Activated CD4-positive, alpha-beta T cell treated with anti-CD3 and anti-CD28 coated beads for 4 hours (primary cell): ENCODE measurements around the gene TOMM70.
A peak's percentile ranks its signal among the peaks of the same experiment; 100 is the strongest.
"Not testable (repeated sequence)": the region's sequence is repeated elsewhere in the genome, so short reads cannot be mapped to it uniquely, and the experiment has no call there.

Experiments
- DNase-seq, 2 donors: peaks; one replicate each; pipeline ENCODE4 v3.0.0-alpha.2; 2020

Gene TOMM70

DNA sequence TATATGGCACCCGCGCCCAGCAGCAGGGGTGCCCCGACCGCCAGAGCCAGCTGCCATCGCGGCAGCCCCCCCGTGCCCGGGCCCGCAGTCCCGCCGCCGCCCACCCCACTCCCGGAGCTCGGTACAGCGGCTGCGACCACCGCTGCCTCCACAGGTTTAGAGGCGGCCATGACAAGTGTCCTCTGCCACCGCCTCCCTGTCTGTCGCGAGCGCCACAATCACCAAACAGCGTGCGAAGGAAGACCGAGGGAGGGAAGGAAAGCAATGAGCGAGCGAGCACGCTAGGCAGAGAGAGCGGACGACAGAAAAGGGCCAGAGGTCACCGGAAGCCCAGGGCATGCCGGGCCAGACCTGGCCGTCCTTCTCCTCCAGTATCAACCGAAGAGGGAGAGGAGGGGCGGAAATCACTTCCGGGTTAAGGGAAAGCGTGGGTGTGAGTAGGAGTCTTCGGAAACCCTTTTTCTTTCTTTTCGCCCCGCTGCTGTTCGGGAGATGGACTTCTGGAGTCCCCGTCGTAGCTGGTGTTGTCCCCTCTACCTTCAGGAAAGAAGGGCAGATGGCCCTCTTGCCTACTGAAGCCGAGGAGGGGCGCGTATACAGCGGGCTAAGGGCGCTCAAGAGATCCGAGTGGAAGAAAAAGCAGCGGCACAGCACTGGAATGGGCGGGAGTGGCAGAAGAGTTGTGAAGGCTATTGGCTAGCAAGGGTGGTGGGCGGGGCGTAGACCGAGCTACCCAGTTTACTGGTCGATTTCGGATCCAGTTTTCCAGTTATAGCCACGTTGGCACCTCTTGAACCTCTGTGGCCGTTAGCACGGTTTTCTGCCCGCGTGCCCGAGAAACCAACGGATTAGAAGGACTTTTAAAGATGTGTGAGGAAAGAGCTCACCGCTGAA, at the start of gene TOMM70, which contains the start of gene LNP1:
TOMM70 (minus strand) TSS at position 310 of the 894 bp plus-strand sequence; CDS start at position 170, 140 bp downstream.
LNP1 (plus strand) TSS at position 760 of the 894 bp plus-strand sequence. CDS start 28,191 bp downstream, outside the sequence.
- peak; percentile 94 to 96 for DNase-seq

- no peak for DNase-seq
These were observed 48.3 kb upstream of the TOMM70 start for GRCh38 chr3:100449214-100449613.

DNA sequence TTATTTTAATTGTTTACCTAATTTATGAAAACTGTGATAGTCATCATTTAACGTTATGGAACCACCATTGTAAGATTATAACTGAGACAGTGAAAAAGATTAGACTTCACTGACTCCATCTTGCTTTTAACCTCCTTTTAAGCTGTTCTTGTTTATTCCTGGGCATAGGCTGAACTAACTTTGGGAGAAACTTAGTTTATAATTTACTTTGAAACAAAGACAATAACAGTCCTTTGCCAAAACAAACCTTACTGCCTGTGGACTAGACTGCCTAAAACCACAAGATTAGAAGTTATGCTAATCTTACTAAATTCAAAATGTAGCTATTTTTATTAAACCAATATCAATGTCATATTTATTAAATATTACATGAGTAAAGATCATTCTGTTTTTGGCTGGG, 47.2 kb upstream of the TOMM70 start:
- no peak for DNase-seq

- not testable (repeated sequence) for DNase-seq
These were observed 46.2 kb upstream of the TOMM70 start for GRCh38 chr3:100447067-100447466.

- no peak for DNase-seq
These were observed 42.8 kb upstream of the TOMM70 start for GRCh38 chr3:100443690-100444089.

GRCh38 chr3:100440895-100441294, 40.0 kb upstream of the TOMM70 start:
- DNase-seq: no peak

DNA sequence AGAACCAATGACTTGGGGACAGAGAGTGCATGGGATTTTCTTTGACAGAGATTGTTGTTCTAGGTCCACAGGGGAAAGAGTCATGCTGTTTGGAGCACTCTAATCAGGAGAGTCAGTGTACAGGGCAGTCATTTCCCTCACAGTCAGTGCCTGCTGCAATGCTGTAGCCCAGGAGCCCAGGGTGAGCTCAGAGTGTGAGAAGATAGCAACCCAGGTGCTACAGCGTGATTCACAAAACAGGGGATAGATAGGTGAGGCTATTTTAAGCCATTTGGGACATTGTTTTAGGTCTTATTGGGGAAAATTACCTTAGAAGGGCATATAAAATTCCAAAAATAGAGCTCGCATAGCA, 37.7 kb upstream of the TOMM70 start:
- DNase-seq: no peak

GRCh38 chr3:100437721-100438622, 37.1 kb upstream of the TOMM70 start:
- no peak for DNase-seq

DNA sequence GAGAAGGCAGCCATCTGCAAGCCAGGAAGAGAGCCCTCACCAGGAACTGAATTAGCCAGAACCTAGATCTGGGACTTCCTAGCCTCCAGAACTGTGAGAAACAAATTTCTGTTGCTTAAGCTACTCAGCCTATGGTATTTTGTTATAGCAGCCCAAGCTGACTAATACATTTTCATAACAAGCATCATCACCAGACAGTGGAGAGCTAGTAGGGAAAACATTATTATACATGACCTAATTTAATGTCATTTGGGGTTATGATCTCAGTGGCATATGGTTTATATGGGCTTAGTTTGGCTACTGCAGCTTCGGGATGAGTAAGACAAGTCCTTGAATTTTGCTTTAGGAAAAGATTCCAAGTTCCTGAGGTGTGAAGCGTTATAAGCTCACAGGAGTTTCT, 36.1 kb upstream of the TOMM70 start:
- DNase-seq: no peak

- no peak for DNase-seq
These were observed 28.4 kb upstream of the TOMM70 start for GRCh38 chr3:100429187-100429716.

- no peak for DNase-seq
These were observed 26.8 kb upstream of the TOMM70 start for GRCh38 chr3:100427699-100428098.

DNA sequence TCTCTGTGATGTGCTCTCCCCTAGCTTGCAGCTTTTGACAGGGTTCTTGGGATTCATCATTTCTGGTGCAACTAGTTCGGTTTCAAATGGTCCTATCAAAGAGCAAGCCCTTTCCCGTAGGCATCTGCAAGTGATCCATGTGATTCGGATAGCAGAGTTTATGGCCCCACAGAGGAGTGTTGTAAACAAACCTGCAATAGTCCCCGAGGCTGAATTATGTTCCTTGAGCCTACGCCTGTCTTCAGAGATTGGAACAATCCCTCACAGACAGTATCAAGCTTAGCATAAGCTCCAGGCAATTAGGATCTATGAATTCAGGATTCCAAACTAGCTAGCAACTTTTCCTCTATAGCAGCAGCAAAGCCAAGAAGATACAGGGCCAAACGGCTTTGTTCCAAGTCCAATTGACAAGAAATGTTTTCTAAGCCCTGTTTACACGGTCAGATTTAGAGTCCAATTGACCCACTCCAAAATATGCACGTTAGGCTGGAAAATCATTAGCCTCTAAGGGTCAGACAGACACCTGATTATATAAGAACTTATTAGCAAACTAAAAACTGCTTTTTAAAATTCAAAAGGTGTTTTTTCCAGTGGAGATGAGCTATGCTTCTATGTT, 25.3 kb upstream of the TOMM70 start:
- DNase-seq: no peak

- no peak for DNase-seq
These were observed 24.4 kb upstream of the TOMM70 start for GRCh38 chr3:100425316-100425715.

DNA sequence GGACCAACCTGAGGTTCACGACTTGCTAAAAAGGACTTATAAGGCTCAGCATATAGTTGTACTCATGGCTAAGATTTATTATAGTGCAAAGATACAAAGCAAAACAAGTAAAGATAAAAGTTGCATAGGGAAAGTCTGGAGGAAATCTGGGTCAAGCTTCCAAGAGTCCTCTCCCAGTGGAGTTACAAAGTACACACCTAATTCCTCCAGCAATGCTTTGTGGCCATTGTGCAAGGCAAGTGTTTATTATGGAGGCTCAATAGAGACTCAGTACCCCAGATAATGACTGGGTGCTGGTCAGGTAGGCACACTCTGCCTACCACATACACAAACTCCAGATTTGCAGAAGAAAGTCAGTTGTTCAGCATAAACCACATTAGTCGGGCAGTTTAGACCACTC, 23.4 kb upstream of the TOMM70 start:
- no peak for DNase-seq

GRCh38 chr3:100423611-100424010, 22.7 kb upstream of the TOMM70 start:
- no peak for DNase-seq

DNA sequence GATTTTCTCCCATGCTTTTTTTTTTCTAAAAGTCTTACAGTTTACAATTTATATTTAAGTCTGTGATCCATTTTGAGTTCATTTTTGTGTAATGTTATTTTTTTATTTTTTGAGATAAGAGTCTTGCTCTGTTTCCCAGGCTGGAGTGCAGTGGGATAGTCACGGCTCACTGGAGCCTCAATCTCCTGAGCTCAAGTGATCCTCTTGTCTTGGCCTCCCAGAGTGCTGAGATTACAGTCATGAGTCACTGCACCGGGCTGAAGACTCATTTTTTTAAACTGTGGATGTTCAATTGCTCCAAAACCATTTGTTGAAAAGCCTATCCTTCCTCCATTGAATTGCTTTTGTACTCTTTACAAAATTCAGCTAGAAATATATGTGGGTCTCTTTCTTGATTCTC, 20.0 kb upstream of the TOMM70 start:
- no peak for DNase-seq

- no peak for DNase-seq
These were observed 18.5 kb upstream of the TOMM70 start for GRCh38 chr3:100419406-100419805.

DNA sequence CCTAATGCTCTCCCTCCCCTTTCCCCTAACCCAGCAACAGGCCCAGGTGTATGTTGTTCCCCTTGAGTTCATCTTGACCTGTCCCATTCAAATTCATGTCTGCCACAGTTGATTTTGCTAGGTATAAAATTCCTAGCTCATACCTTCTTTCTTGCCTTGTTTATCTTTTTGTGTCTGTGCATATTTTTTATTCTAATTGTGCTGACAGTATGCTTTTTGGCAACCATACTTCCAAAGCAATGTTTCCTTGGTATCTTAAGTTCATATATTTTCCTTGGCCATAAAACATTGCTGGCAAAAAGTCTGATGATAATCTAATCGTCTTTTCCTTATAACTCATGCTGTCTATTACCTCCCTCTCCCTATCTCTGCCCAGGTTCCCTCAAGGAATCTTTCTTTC, 16.0 kb upstream of the TOMM70 start:
- no peak for DNase-seq

DNA sequence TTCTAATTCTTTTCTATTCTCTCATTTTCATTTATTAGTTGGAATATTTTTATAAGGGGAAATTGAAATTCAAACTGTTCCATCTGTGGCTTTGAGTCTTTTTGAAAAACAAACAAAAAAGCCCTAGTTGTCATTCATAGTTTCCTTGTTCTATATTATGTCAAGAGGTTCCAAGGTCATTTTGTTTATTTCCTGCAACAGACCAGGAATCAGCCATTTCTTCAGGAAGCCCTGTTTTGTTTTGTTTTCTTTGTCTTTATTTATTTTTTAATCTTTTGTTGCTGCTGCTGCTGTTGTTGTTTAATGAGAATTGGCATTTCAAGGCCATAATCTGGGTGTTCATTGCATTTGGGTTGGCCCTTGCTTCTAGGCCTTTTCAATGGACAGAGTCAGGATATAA, 15.3 kb upstream of the TOMM70 start:
- DNase-seq: no peak

- DNase-seq: no peak
These were observed 12.7 kb upstream of the TOMM70 start for GRCh38 chr3:100413613-100414012.

- no peak for DNase-seq
These were observed 12.2 kb upstream of the TOMM70 start for GRCh38 chr3:100412912-100413590.
